HEK293 (cell line): Measurements from ENCODE around the gene PSMC5.

Experiments
- BCL11A ChIP-seq: fragments of 450-650 bp; formaldehyde crosslinking; IDR thresholded peaks from 2 replicates; pipeline ENCODE4 v1.5.1; 2016; ENCODE audit warnings: low read depth, missing biosample characterization, missing genetic modification characterization
- KLF16 ChIP-seq: fragments of 450-650 bp; formaldehyde crosslinking; IDR thresholded peaks from 2 replicates; pipeline ENCODE4 v1.5.1; 2017; ENCODE audit warnings: missing biosample characterization, missing genetic modification characterization
- PATZ1 ChIP-seq: fragments of 450-650 bp; formaldehyde crosslinking; IDR thresholded peaks from 2 replicates; pipeline ENCODE4 v1.5.1; 2016; ENCODE audit warnings: missing biosample characterization, missing genetic modification characterization
- PRDM2 ChIP-seq: fragments of 450-650 bp; formaldehyde crosslinking; IDR thresholded peaks from 2 replicates; pipeline ENCODE4 v1.5.1; 2016; ENCODE audit warnings: missing biosample characterization, missing genetic modification characterization, borderline replicate concordance
- RBAK ChIP-seq: fragments of 450-650 bp; formaldehyde crosslinking; IDR thresholded peaks from 2 replicates; pipeline ENCODE4 v1.5.1; 2016; ENCODE audit warnings: missing biosample characterization, missing genetic modification characterization
- SCRT1 ChIP-seq: fragments of 450-650 bp; formaldehyde crosslinking; IDR thresholded peaks from 2 replicates; pipeline ENCODE4 v1.5.1; 2016; ENCODE audit warnings: missing biosample characterization, missing genetic modification characterization, borderline replicate concordance
- WT1 ChIP-seq: fragments of 450-650 bp; formaldehyde crosslinking; IDR thresholded peaks from 2 replicates; pipeline ENCODE4 v1.5.1; 2016; ENCODE audit warnings: missing biosample characterization, missing genetic modification characterization
- ZBTB7A ChIP-seq: fragments of 450-650 bp; formaldehyde crosslinking; IDR thresholded peaks from 2 replicates; pipeline ENCODE4 v1.5.1; 2016; ENCODE audit warnings: low read depth, missing biosample characterization, missing genetic modification characterization
- ZNF140 ChIP-seq: fragments of 450-650 bp; formaldehyde crosslinking; IDR thresholded peaks from 2 replicates; pipeline ENCODE4 v1.5.1; 2016; ENCODE audit warnings: missing biosample characterization, missing genetic modification characterization
- ZNF211 ChIP-seq: fragments of 450-650 bp; formaldehyde crosslinking; IDR thresholded peaks from 2 replicates; pipeline ENCODE4 v1.5.1; 2016; ENCODE audit warnings: low read depth, missing biosample characterization, missing genetic modification characterization
- ZNF391 ChIP-seq: fragments of 450-650 bp; formaldehyde crosslinking; IDR thresholded peaks from 2 replicates; pipeline ENCODE4 v1.5.1; 2016; ENCODE audit warnings: low read depth, missing biosample characterization, missing genetic modification characterization, borderline replicate concordance
- ZNF423 ChIP-seq: fragments of 450-650 bp; formaldehyde crosslinking; IDR thresholded peaks from 2 replicates; pipeline ENCODE4 v1.5.1; 2016; ENCODE audit warnings: missing biosample characterization, missing genetic modification characterization
- ZNF426 ChIP-seq: fragments of 450-650 bp; formaldehyde crosslinking; IDR thresholded peaks from 2 replicates; pipeline ENCODE4 v1.5.1; 2017; ENCODE audit warnings: missing biosample characterization, missing genetic modification characterization, mild to moderate bottlenecking, inconsistent platforms, moderate library complexity
- ZNF433 ChIP-seq: fragments of 450-650 bp; formaldehyde crosslinking; IDR thresholded peaks from 2 replicates; pipeline ENCODE4 v1.5.1; 2016; ENCODE audit warnings: missing biosample characterization, missing genetic modification characterization, low read depth
- ZNF501 ChIP-seq: fragments of 450-650 bp; formaldehyde crosslinking; IDR thresholded peaks from 2 replicates; pipeline ENCODE4 v1.5.1; 2016; ENCODE audit warnings: missing biosample characterization, missing genetic modification characterization
- ZNF510 ChIP-seq: fragments of 450-650 bp; formaldehyde crosslinking; IDR thresholded peaks from 2 replicates; pipeline ENCODE4 v1.5.1; 2018; ENCODE audit warnings: mild to moderate bottlenecking, missing genetic modification characterization, missing biosample characterization; ENCODE audit not compliant: insufficient replicate concordance
- ZNF513 ChIP-seq: fragments of 450-650 bp; IDR thresholded peaks from 2 replicates; pipeline ENCODE4 v1.5.1; 2018; ENCODE audit warnings: missing biosample characterization, missing genetic modification characterization
- ZNF600 ChIP-seq: fragments of 450-650 bp; formaldehyde crosslinking; IDR thresholded peaks from 2 replicates; pipeline ENCODE4 v1.5.1; 2016; ENCODE audit warnings: missing biosample characterization, missing genetic modification characterization
- ZNF654 ChIP-seq: fragments of 450-650 bp; formaldehyde crosslinking; IDR thresholded peaks from 2 replicates; pipeline ENCODE4 v1.5.1; 2016; ENCODE audit warnings: low read depth, missing biosample characterization, missing genetic modification characterization
- ZNF707 ChIP-seq: fragments of 450-650 bp; formaldehyde crosslinking; IDR thresholded peaks from 2 replicates; pipeline ENCODE4 v1.5.1; 2016; ENCODE audit warnings: missing biosample characterization, missing genetic modification characterization
- ZNF768 ChIP-seq: fragments of 450-650 bp; formaldehyde crosslinking; IDR thresholded peaks from 2 replicates; pipeline ENCODE4 v1.5.1; 2018; ENCODE audit warnings: missing biosample characterization, mild to moderate bottlenecking, missing genetic modification characterization
- ZNF837 ChIP-seq: fragments of 450-650 bp; formaldehyde crosslinking; IDR thresholded peaks from 2 replicates; pipeline ENCODE4 v1.5.1; 2016; ENCODE audit warnings: missing biosample characterization, missing genetic modification characterization
- TF ChIP-seq, protein P1 (sequence below): fragments of 450-650 bp; formaldehyde crosslinking; IDR thresholded peaks from 2 replicates; pipeline ENCODE4 v1.5.1; 2017; ENCODE audit warnings: missing biosample characterization, missing genetic modification characterization
- TF ChIP-seq, protein P2 (sequence below): fragments of 450-650 bp; formaldehyde crosslinking; IDR thresholded peaks from 2 replicates; pipeline ENCODE4 v1.5.1; 2016; ENCODE audit warnings: missing biosample characterization, missing genetic modification characterization
- TF ChIP-seq, protein P3 (sequence below): fragments of 450-650 bp; formaldehyde crosslinking; IDR thresholded peaks from 2 replicates; pipeline ENCODE4 v1.5.1; 2016; ENCODE audit warnings: missing biosample characterization, missing genetic modification characterization

Gene PSMC5

GRCh38 chr17:63842540-63843386, 15.5 kb downstream of the PSMC5 start, which contains the start of gene SMARCD2 (continued):
- TF ChIP-seq, protein P1, sequence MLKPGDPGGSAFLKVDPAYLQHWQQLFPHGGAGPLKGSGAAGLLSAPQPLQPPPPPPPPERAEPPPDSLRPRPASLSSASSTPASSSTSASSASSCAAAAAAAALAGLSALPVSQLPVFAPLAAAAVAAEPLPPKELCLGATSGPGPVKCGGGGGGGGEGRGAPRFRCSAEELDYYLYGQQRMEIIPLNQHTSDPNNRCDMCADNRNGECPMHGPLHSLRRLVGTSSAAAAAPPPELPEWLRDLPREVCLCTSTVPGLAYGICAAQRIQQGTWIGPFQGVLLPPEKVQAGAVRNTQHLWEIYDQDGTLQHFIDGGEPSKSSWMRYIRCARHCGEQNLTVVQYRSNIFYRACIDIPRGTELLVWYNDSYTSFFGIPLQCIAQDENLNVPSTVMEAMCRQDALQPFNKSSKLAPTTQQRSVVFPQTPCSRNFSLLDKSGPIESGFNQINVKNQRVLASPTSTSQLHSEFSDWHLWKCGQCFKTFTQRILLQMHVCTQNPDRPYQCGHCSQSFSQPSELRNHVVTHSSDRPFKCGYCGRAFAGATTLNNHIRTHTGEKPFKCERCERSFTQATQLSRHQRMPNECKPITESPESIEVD (tag by site-specific recombination): peak; percentile 60; the same call in 1 of the 2 replicates
- peak; percentile 58 for TF ChIP-seq WT1 (tag by site-specific recombination)
- TF ChIP-seq ZNF391 (tag by site-specific recombination): peak; percentile 99
- TF ChIP-seq ZBTB7A (tag by site-specific recombination): peak; percentile 91
- TF ChIP-seq ZNF501 (tag by site-specific recombination): peak; percentile 81
- TF ChIP-seq ZNF600 (tag by site-specific recombination): peak; percentile 86
- peak; percentile 67; the same call in 1 of the 2 replicates for TF ChIP-seq ZNF707
- TF ChIP-seq KLF16 (tag by site-specific recombination): peak; percentile 98
- peak; percentile 80 for TF ChIP-seq ZNF510
- TF ChIP-seq ZNF768 (tag by site-specific recombination): peak; percentile 47; the same call in 1 of the 2 replicates
- peak; percentile 30 for TF ChIP-seq ZNF654
- TF ChIP-seq, protein P2, sequence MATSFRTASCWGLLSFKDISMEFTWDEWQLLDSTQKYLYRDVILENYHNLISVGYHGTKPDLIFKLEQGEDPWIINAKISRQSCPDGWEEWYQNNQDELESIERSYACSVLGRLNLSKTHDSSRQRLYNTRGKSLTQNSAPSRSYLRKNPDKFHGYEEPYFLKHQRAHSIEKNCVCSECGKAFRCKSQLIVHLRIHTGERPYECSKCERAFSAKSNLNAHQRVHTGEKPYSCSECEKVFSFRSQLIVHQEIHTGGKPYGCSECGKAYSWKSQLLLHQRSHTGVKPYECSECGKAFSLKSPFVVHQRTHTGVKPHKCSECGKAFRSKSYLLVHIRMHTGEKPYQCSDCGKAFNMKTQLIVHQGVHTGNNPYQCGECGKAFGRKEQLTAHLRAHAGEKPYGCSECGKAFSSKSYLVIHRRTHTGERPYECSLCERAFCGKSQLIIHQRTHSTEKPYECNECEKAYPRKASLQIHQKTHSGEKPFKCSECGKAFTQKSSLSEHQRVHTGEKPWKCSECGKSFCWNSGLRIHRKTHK (tag by site-specific recombination): no peak
- no peak for TF ChIP-seq ZNF433
- TF ChIP-seq, protein P3, sequence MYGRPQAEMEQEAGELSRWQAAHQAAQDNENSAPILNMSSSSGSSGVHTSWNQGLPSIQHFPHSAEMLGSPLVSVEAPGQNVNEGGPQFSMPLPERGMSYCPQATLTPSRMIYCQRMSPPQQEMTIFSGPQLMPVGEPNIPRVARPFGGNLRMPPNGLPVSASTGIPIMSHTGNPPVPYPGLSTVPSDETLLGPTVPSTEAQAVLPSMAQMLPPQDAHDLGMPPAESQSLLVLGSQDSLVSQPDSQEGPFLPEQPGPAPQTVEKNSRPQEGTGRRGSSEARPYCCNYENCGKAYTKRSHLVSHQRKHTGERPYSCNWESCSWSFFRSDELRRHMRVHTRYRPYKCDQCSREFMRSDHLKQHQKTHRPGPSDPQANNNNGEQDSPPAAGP (tag by site-specific recombination): peak; percentile 100
- TF ChIP-seq PRDM2 (tag by site-specific recombination): no peak
- peak; percentile 91 for TF ChIP-seq BCL11A (tag by site-specific recombination)
- no peak for TF ChIP-seq SCRT1 (tag by site-specific recombination)
- TF ChIP-seq PATZ1: peak; percentile 84
- TF ChIP-seq RBAK (tag by site-specific recombination): peak; percentile 26; the same call in 1 of the 2 replicates
- no peak; the same call in 1 of the 2 replicates for TF ChIP-seq ZNF211 (tag by site-specific recombination)
- TF ChIP-seq ZNF426 (tag by site-specific recombination): no peak
- TF ChIP-seq ZNF140 (tag by site-specific recombination): no peak
- TF ChIP-seq ZNF837 (tag by site-specific recombination): no peak
- TF ChIP-seq ZNF423 (tag by site-specific recombination): peak; percentile 77
- TF ChIP-seq ZNF513 (tag by site-specific recombination): peak; percentile 67; the same call in 1 of the 2 replicates
